Small intestine (tissue), 7 donors: ENCODE measurements around the gene CDKN2AIPNL. TPM values are rescaled to one million over a fixed set of nuclear protein-coding genes. Genes with fewer than 3 reads are reported as not detected.
A peak's percentile ranks its signal among the peaks of the same experiment; 100 is the strongest.

ENCODE experiments used
- DNase-seq, 2 donors: peaks; one replicate each; pipeline versions ENCODE4 v3.0.0 to v3.0.0-alpha.2; 2013
- FAIRE-seq: peaks from 2 replicates; lab custom pipeline; 2012; peaks lifted over from hg19 to GRCh38; lab: Jason Lieb, UNC
- H3K27ac ChIP-seq, 3 donors: one replicate each; pipeline ENCODE4 v1.5.1; 2013; ENCODE audit warnings: low read length in 2 of 3, mild to moderate bottlenecking in 2 of 3, control low read depth in 1 of 3, inconsistent platforms in 1 of 3, low read depth in 1 of 3, moderate library complexity in 1 of 3
- H3K27me3 ChIP-seq, 3 donors: one replicate each; pipeline ENCODE4 v1.6.1; 2013; ENCODE audit warnings: low read length in 3 of 3, inconsistent platforms in 1 of 3; ENCODE audit not compliant: control insufficient read depth in 3 of 3, insufficient read depth in 3 of 3
- H3K36me3 ChIP-seq, 3 donors: one replicate each; pipeline ENCODE4 v1.6.1; 2013; ENCODE audit warnings: low read length in 3 of 3, inconsistent platforms in 1 of 3, low read depth in 1 of 3, mild to moderate bottlenecking in 1 of 3, moderate library complexity in 1 of 3; ENCODE audit not compliant: control insufficient read depth in 3 of 3, insufficient read depth in 2 of 3
- H3K4me1 ChIP-seq, 3 donors: one replicate each; pipeline ENCODE4 v1.6.1; 2013; ENCODE audit warnings: low read length in 2 of 3, inconsistent platforms in 1 of 3, low read depth in 1 of 3, mild to moderate bottlenecking in 1 of 3, moderate library complexity in 1 of 3; ENCODE audit not compliant: control insufficient read depth in 3 of 3, insufficient read depth in 2 of 3
- H3K4me3 ChIP-seq, 3 donors: one replicate each; pipeline ENCODE4 v1.5.1; 2013; ENCODE audit warnings: low read length in 3 of 3, control low read depth in 1 of 3, inconsistent platforms in 1 of 3, low read depth in 1 of 3, mild to moderate bottlenecking in 1 of 3, moderate library complexity in 1 of 3
- H3K9me3 ChIP-seq, 2 donors: one replicate each; pipeline ENCODE4 v1.6.1; 2013; ENCODE audit warnings: low read depth in 1 of 2, low read length in 1 of 2; ENCODE audit not compliant: control insufficient read depth in 2 of 2, insufficient read depth in 1 of 2
- WGBS, 3 donors: extraction: QIAGEN DNeasy Blood & Tissue Kit; methylation state at CpG; one replicate each; pipeline ENCODE4 v1.1.7; 2013; 5-methylcytosine and 5-hydroxymethylcytosine counted together
- polyA plus RNA-seq, 4 donors: library from polyadenylated mRNA; stranded (reverse) in 3 of 4; unstranded in 1 of 4; fragments of 200-250 nt in 3 of 4; fragments of 120-200 nt in 1 of 4; gene quantifications; one replicate each; pipeline versions ENCODE4 v1.2.1 to v1.2.3, GENCODE V29; 2013
- donor health status: healthy with polysubstance abuse.
- donor health status: control.
- donor health status: control.
- donor health status: Bipolar disorder and iron deficiency.
- donor health status: healthy.

CDKN2AIPNL gene
- polyA plus RNA-seq, 4 donors: 29.2 to 52.1 (median 43.0) TPM

GRCh38 chr5:134436523-134437339 is 25.1 kb upstream of the CDKN2AIPNL start:
- H3K27ac ChIP-seq: peak overlapping the region; percentile 57 to 96 (median 94)
- H3K36me3 ChIP-seq: no peaks in the 10 kb centered on the region
- no peak for FAIRE-seq
- H3K27me3 ChIP-seq: no peaks in the 10 kb centered on the region
- peaks cover 9 to 56% (median 15%) of the 10 kb centered on the region in 3 donors for H3K4me1 ChIP-seq
- no peaks in the 10 kb centered on the region for H3K9me3 ChIP-seq
- no peak overlapping the region for H3K4me3 ChIP-seq
- peak; percentile 85 to 94 for DNase-seq
- 4 to 19% (median 11%) methylated on average over 20 of the region's 20 CpGs for WGBS, 3 donors

- H3K4me3 ChIP-seq: no peak overlapping the region
- H3K36me3 ChIP-seq: no peaks in the 10 kb centered on the region
- H3K27me3 ChIP-seq: no peaks in the 10 kb centered on the region
- FAIRE-seq: no peak
- peaks cover 9 to 48% (median 15%) of the 10 kb centered on the region in 3 donors for H3K4me1 ChIP-seq
- 16 to 51% (median 51%) methylated on average over 2 of the region's 2 CpGs for WGBS, 3 donors
- H3K9me3 ChIP-seq: no peaks in the 10 kb centered on the region
- peak; percentile 63 to 71 for DNase-seq
- peak overlapping the region; percentile 17 to 96 (median 36) for H3K27ac ChIP-seq
Measured at GRCh38 chr5:134435560-134435959, 23.9 kb upstream of the CDKN2AIPNL start.

GRCh38 chr5:134432677-134433359 is 21.1 kb upstream of the CDKN2AIPNL start:
- DNase-seq (no peak), FAIRE-seq (no peak)
- peaks cover 0 to 29% (median 10%) of the 10 kb centered on the region in 3 donors for H3K4me1 ChIP-seq
- H3K36me3 ChIP-seq: no peaks in the 10 kb centered on the region
- H3K27ac ChIP-seq: peak overlapping the region in 1 of 3 donors; percentile 30
- H3K9me3 ChIP-seq: no peaks in the 10 kb centered on the region
- 22 to 49% (median 36%) methylated on average over 14 of the region's 14 CpGs for WGBS, 3 donors
- H3K27me3 ChIP-seq: no peaks in the 10 kb centered on the region
- no peak overlapping the region for H3K4me3 ChIP-seq

GRCh38 chr5:134432174-134432573 is 20.5 kb upstream of the CDKN2AIPNL start:
- WGBS, 3 donors: 71 to 79% (median 73%) methylated on average over 4 of the region's 4 CpGs
- Histone ChIP-seq H3K36me3 (no peaks in the 10 kb centered on the region), H3K27ac (no peak overlapping the region)

GRCh38 chr5:134430001-134430569 is 18.4 kb upstream of the CDKN2AIPNL start:
- WGBS, 3 donors: 67 to 72% (median 69%) methylated on average over 5 of the region's 5 CpGs
- H3K27me3 ChIP-seq: no peaks in the 10 kb centered on the region
- no peak for FAIRE-seq
- H3K36me3 ChIP-seq: no peaks in the 10 kb centered on the region
- H3K9me3 ChIP-seq: no peaks in the 10 kb centered on the region
- no peak for DNase-seq
- H3K27ac ChIP-seq: no peak overlapping the region
- peaks cover 0 to 8% (median 0%) of the 10 kb centered on the region in 3 donors for H3K4me1 ChIP-seq
- no peak overlapping the region for H3K4me3 ChIP-seq

More at GRCh38 chr5:134432174-134432573, 20.5 kb upstream of the CDKN2AIPNL start:
- DNase-seq (no peak), FAIRE-seq (no peak)
- H3K4me1 ChIP-seq: peaks cover 0 to 22% (median 7%) of the 10 kb centered on the region in 3 donors
- H3K9me3 ChIP-seq: no peaks in the 10 kb centered on the region
- no peaks in the 10 kb centered on the region for H3K27me3 ChIP-seq
- no peak overlapping the region for H3K4me3 ChIP-seq

- no peaks in the 10 kb centered on the region for H3K9me3 ChIP-seq
- H3K36me3 ChIP-seq: no peaks in the 10 kb centered on the region
- H3K27ac ChIP-seq: no peak overlapping the region
- no peak for DNase-seq
- peaks cover 0 to 5% (median 0%) of the 10 kb centered on the region in 3 donors for H3K4me1 ChIP-seq
- no peaks in the 10 kb centered on the region for H3K27me3 ChIP-seq
- WGBS, 3 donors: 72 to 90% (median 85%) methylated on average over 9 of the region's 9 CpGs
- no peak for FAIRE-seq
- H3K4me3 ChIP-seq: no peak overlapping the region
Measured at GRCh38 chr5:134427540-134428041, 15.9 kb upstream of the CDKN2AIPNL start.

- Histone ChIP-seq H3K27me3 (no peaks in the 10 kb centered on the region), H3K9me3 (no peaks in the 10 kb centered on the region), H3K27ac (no peak overlapping the region), H3K4me3 (no peak overlapping the region), H3K36me3 (no peaks in the 10 kb centered on the region), H3K4me1 (peaks cover 0 to 5% (median 0%) of the 10 kb centered on the region in 3 donors)
- no peak for FAIRE-seq
- DNase-seq: no peak
- WGBS, 3 donors: 34 to 68% (median 60%) methylated on average over 7 of the region's 7 CpGs
Measured at GRCh38 chr5:134426361-134426760, 14.7 kb upstream of the CDKN2AIPNL start.

GRCh38 chr5:134423376-134423775 is 11.7 kb upstream of the CDKN2AIPNL start:
- no peaks in the 10 kb centered on the region for H3K36me3 ChIP-seq
- peaks cover 0 to 7% of the 10 kb centered on the region in 2 donors for H3K9me3 ChIP-seq
- peaks cover 0 to 20% (median 0%) of the 10 kb centered on the region in 3 donors for H3K4me1 ChIP-seq
- no peak overlapping the region for H3K4me3 ChIP-seq
- no peaks in the 10 kb centered on the region for H3K27me3 ChIP-seq
- DNase-seq (no peak), FAIRE-seq (no peak)
- 78 to 87% (median 82%) methylated on average over 2 of the region's 2 CpGs for WGBS, 3 donors
- H3K27ac ChIP-seq: no peak overlapping the region
